Adrenal gland (tissue), 5 donors: ENCODE results near the gene PSMG3.

Experiments
- CTCF ChIP-seq, 6 experiments: fragments of 450-650 bp in 4 of 6; fragments of 200-600 bp in 2 of 6; sonication (generic) in 1 of 6; IDR thresholded peaks; 1 replicate in 5 of 6; 2 replicates in 1 of 6; pipeline versions ENCODE4 v1.5.1 to v1.8.0; 2016 to 2021; ENCODE audit warnings: antibody characterized with exemption in 6 of 6, mild to moderate bottlenecking in 2 of 6, moderate library complexity in 1 of 6
- POLR2A ChIP-seq, 2 donors: fragments of 450-650 bp; IDR thresholded peaks; one replicate each; pipeline ENCODE4 v1.6.1; 2017; ENCODE audit warnings: antibody characterized with exemption in 2 of 2, mild to moderate bottlenecking in 2 of 2, moderate library complexity in 1 of 2
- donor health status: DM: no; HTN: no; CAD: no.

- TF ChIP-seq CTCF (IDR thresholded peaks at IDR 0.05) (no peak), POLR2A (IDR thresholded peaks at IDR 0.05) (no peak)
Measured at GRCh38 chr7:1580422-1581030, 10.7 kb upstream of the PSMG3 start.
